Stimulated activated CD4-positive, alpha-beta T cell treated with anti-CD3 and anti-CD28 coated beads, Interleukin-4, amount 100 ng/mL, for 4 hours (primary cell): ENCODE results near the gene OXNAD1.

Source experiments
- DNase-seq, 2 experiments: peaks; one replicate each; pipeline ENCODE4 v3.0.0-alpha.2; 2020

Gene OXNAD1

DNA sequence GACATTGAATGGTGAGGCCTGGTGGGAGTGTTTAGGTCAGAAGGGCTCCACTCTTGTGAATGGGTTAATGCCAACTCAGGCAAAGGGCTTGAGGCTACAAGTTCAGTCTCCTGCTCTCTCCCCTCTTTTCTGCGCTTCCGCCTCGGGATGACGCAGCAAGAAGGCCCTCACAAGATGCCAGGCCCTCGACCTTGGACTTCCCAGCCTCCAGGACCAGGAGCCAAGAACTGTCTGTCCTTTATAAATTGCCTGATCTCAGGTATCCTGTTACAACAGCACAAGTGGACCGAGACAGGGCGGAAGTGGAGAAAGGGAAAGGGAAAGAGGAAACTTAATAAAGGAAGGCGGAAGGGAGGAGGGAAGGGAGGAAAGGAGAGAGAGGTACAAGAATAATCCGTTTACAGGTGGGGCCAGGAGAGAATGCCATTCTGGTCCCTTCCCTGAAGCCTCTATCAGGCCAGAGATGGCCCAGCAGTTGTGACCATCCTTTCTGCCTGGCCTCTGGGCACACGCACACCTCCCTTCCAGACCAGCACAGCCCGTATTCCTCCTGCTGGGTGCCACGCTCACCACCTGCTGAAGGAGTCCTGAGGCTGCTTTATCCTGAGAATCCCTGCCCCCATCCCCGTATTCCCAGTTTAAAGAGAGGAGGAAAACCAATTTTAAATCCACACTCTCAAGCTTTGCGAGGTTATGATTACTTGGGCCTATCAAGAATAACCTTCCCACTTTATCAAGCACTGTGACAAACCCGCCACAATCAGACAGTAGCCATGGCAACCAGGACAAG is 64.2 kb downstream of the OXNAD1 start:
- DNase-seq: no peak

DNA sequence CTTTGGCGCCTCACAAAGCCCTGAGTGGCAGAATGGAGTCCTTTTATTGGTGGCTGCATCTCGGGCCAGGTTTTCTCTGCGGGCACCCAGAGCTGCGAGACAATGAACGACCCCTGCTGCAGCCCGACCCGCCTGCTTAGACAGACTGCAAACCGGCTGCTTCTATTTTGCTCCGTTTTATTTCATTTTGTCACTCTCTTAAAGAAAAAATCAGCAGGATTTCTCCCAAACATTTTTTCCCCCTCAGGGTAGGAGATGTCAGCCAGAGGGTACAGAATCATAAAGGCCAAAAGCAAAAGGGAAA is 64.8 kb downstream of the OXNAD1 start:
- DNase-seq: no peak

DNA sequence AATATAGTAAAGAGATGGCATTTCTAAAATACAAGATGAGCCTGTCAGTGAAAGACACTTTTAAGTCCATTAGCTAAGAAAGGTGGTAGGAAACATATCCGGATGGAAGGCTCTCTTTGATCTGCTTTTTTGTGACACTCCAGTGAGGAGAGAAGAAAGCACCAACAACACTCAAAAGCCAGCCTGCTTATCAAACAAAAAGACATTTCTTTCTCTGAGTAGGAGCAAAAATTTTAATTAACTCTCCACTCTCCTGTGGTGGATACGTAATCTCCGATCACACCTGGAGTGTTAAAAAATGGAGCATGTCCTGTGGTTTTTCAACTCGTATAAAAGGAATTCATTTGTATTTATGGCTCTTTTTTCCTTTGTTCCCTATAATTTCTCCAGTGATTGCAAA is 65.3 kb downstream of the OXNAD1 start:
- no peak for DNase-seq

DNA sequence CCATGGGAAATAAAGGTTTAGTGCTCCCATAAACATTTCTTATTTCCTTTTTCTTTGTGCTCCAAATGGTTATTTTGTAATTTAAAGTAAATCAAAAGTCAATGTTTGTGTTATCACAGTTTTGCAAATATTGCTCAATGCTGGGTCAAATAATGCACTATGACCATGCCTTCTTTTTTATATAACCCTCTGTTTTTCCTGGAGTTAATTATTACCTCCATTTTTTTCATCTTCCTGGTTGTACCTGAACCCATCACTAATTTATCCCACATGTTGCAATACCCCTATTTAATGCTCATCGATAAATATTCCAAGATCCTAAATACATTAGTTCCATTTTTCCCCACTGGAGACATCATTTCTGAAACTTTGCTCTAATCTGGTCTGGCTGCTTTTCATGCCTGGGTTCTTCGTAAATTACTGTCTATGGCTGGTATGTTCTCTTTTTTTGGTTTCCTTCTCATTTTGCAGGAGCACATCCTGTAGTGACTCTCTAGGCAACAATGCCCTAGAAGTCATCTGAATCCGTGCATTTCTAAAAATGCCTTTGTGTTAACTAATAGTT is 66.4 kb downstream of the OXNAD1 start:
- DNase-seq: no peak

DNA sequence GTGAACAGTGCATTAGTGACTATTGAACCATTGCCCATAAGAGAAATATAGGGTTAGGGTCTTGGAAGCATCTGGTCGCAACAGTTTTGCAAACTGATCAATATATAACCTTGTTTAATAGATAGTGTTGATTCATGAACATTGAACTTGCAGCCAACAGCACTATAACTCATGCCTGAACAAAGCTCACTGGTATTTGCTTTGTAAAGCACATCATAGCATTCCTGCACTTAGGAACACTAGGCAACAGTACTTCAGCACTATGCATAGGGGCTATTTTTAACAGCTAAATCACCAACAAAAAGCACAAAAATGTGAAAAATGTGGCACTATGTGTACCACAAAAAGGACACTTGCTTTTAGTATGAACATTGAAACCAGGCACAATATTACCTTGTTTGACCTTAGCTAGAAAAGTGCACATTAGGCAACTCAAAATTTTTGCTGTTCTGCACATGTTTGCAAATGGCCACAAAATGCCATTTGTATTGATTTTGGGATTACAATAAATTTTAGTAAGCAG is 68.0 kb downstream of the OXNAD1 start:
- DNase-seq: no peak

DNA sequence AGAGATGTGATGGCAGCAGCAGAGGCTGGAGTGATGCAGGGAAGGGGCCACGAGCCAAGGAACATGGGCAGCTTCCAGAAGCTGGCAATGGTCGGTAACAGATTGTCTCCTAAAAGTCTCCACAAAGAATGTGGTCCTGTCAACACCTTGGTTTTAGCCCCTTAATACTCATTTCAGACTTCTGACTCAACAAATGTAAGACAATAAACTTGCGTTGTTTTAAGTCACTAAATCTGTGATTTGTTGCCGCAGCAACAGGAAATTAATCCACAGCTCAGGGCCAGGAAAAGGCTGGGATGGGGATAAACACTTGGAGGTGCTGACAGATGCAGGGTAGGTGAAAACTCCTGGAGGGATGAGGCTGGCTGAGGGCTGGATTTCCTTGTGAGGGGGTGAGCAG is 69.9 kb downstream of the OXNAD1 start:
- DNase-seq: no peak

DNA sequence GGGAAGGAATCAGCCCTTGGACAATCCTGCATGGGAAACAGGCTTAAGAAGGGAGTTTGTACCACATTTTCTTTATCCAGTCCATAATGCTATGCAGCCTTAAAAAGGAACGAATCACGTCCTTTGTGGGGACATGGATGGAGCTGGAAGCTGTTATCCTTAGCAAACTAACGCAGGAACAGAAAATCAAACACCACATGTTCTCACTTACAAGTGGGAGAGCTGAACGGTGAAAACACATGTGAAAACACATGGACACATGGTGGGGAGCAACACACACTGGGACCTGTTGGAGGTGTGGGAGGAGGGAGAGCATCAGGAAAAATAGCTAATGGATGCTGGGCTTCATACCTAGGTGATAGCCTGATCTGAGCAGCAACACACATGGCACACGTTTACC is 70.3 kb downstream of the OXNAD1 start:
- DNase-seq: no peak

DNA sequence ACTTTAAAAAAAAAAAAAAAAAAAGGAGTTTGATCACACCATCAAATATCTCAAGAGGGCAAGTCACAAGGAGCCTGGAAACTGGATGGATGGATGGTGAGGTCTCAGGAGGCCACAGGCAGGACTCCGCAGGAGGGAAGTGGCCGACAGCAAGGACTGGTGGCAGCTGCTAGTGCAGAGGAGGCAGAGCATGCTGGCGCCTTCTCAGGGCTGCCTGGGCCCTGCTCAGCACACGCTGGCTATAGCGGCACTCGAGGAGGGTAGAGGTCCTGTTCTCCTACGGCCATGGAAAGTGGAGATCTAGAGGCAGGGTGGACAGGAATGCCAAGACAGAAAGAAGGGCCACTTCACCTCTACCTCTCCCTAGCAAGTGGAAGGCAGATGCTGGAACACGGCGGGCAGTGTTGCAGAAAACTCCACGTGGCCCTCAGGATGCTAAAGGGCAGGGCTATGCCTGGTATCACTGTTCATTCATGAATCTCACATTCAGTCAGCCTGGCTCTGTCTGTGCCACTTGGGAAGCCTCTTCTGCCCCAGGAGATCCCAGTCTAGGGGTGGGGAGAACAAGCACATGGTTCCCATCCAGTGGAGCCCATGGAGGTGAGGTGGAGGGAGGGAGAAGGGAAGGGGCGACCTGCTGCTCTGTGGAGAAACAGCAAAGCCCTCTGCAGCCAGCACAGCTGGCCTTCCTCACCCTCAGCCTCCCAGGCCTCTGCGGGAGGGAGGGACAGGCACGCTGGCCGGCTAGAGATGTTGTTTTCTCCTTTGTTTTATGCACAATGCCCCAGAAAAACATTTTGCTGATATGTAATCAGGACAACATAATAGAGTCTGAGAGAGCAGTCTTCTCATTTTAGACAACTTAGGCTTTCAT is 71.0 kb downstream of the OXNAD1 start:
- DNase-seq: no peak

DNA sequence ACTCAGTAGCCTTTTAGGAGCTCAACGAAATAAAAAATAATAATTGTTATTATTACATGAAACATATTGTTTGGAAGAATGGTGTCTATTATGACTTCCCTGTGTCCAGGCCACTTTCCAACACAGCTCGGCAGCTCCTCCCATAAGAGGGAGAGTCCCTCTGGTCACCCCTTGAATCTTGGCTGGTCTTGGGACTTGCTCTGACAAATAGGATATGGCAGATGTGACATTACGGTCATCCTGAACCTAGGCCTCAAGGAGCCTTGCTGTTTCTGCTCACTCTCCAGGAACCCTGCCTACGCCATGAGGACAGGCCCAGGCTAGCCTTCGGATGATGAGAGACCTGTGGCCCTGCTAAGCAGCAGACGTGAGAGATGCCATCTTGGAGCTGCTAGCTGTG is 71.8 kb downstream of the OXNAD1 start:
- DNase-seq: no peak

DNA sequence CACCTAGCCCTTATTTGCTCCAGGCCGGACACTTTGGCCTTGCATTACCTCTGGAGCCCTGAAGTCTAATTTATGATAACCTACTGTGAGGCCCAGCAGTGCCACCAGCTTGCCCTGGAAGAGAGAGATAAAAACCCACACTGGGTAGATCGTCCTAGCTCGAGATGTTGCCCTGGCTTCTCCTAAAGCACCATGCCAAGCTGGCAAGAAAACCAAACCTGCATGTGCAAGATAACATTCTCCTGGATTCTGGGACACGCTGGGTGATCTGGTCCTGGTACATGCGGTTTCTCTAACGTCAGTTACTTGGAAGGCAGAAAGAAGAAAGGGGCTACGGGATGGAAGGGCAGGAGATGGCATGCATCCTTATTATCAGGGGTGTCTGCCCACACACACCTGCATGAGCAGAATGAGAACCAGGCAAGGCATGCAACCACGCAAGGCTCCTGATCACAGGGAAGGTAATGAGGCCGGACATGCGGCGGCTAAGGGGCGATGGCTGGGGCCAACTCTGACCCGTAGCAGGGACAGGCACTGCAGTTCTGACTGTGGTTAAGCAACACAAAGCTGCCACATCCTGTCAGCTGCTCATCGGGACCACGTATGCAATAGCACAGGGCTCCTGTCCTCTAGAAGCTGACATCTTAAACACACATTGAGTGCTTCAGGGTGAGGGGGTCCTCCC is 73.0 kb downstream of the OXNAD1 start:
- DNase-seq: peak; percentile 26 to 36

DNA sequence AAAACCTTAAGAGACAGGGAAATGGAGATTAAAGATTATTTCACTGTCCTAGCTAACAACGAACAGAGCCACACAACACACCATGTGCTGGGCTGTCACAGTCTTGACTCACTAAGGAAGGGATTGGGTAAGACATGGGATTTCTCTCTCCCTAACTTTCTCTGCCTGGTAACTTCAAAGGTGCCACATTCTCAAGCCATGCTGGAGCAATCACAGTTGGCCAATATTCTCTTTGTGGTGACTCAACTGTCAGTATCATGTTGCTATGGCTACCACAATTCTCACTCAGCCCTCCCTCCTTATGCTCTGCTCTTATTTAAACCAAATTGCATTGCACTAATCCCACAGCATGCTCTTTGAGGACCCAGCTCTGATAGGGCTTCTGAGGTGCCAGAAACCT is 74.0 kb downstream of the OXNAD1 start:
- peak in 1 of 2 experiments; percentile 4 for DNase-seq

DNA sequence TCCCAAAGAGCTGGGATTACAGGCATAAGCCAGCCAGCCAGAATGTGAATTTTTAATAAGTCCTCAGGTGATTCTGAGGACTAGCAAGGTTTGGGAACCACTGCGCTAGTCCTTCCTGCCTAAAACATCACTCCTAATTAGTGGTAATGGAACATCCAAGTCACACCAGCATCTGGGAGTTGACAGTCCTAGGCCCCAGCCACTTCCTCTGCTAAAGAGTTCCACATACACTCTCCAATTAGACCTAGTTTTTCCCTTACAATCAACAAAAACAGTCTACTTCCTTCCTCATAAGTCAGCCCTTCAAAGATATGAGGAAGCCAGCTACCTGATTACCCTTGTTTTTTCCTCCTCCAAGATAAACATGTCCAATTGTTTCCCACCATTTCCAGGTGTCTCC is 78.1 kb downstream of the OXNAD1 start:
- no peak for DNase-seq

DNA sequence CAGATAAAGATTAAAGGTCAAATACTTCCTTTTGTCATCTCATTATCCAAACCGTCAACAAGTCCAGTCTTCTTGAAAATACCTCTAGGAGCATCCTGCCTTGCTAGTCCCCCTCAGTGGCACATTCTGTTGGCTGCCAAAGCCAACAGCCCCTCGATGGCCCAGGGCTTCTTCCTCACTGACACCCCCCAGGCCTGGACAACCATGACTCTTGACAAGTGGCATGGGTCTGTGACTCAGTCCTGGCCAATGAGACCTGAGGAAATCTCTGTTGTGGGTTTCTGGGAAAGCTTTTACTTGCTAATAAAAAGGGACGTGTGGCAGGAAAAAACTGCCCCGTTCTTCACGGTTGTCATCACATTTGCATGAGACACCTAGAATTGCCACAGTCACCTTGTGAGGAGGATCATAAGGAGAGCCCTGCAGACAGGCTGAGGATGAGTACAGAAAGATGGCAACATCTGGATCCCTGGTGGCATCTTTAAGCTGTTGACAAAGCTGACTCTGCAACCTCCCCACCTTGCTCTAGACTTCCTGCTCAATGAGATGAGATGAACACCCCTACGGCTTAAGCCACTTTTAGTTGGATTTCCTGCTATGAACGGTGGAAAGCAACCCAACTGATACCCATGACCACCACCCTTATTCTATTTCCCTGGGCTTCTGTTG is 81.5 kb downstream of the OXNAD1 start:
- DNase-seq: no peak

DNA sequence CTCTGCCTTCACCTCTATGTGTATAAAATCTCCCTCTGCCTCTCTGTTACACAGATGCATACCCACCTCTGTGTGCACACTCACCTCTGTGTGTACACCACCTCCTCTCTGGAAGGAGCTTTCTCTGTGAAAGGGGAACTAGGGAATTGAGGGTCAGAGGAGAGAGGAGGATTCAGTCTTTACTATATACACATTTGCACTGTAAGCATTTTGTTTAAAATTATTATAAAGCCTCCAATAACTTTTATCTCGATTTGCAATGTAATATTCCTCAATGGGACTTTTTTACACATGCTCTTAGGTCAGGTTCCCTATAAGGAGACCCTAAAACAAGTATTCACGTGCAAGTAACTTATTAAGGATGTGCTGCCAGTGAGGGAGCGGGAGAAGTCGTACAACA is 82.5 kb downstream of the OXNAD1 start:
- no peak for DNase-seq

DNA sequence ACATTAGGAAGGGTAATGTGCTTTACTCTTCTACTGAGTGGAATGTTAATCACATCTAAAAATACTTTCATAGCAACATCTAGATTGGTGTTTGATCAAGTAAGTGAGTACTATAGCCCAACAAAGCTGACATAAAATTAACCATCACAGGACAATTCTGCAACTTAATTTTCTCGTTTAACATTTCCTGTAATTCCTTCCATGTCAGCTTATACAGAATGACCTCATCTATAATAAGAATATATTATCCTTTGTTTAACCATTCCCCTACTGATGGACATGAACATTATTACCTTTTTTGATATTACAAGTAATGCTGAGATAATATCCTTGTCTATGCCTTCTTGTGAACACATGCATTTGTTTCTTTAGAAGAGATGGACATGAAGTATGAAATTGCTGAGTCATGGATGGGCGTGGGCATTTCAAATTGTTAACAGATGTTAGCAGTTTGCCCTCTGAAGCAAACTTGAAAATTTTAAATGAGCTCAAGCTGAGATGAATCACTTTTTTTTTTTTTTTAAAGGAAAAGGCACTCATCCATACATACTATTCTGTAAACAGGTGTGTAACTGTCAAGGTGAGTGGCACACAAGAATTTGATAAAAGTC is 85.1 kb downstream of the OXNAD1 start:
- no peak for DNase-seq

DNA sequence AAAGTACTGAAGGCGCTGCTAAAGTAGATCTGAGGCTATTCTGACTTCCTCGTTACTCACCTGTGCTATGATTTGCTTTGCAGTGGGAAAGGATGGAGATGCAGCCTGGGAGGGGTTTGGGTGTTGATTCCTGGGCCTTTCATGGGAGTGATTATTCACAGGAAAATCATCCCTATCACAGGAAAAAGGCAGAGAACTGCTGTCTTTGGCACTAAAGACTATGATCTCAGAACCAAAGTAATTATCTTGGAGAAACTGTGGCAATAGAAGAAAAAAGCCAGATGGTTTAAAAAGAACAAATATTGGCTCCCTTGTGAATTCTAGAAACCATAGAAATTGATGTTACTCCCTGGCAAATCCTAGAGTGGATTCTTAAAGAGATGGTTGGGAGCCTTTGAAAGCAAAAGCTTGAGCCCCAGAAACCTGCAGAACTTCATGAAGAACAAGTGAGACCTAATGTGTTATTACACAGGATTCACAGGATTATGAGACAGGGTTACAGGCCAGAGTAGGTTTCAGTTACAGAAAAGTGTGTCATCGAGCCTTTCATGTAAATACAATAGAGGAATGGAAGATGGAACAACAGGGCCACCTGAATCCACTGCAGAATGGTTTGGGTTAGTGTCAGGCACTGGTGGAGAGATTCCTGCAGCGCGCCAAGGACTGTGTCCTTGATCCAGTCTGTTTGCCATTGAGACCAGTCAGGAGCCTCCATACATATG is 85.7 kb downstream of the OXNAD1 start:
- no peak for DNase-seq

DNA sequence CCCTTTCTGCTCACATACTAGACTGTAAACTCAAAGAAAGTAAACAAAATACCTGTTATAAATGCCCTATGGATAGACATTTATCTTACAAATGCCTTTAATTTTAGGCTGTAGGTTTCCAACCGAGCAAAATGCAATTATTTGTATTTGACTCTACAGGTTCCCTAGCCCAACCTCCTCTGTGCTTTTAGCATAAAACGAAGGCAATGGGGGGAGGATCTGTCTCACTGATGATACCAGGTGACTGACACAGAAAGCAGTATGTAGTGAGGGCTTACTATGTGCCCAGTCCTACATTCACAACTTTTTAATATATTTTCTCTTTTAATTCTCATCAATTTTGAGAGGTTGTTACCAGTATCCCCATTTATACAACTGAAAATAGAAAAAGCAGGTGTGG is 87.4 kb downstream of the OXNAD1 start:
- no peak for DNase-seq

DNA sequence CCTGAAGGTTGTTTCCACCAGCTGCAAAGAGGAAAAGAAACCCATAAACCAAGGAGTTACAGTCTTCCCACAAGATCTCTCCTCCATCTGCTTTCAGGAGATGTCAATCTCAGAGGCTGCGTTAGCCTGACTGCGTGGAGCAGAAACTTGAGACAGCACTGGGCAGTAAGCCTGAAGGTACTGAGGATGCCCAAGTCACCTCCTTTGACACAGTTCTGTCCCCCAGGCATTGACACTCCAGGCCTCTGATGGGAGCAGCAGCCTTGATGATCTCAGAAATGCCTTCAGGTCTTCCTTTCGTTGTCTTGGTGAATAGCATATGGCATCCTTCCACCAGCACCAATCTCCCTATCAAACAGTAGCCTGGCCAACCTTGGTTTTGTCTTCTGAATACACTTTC is 89.3 kb downstream of the OXNAD1 start:
- no peak for DNase-seq
